Panc1 (cell line): ENCODE data around the gene WFDC11.

ENCODE experiments used
- TF ChIP-seq, protein P1 (sequence below): fragments of 450-650 bp; IDR thresholded peaks from 2 replicates; pipeline ENCODE4 v1.5.1; 2017; ENCODE audit warnings: mild to moderate bottlenecking
- TF ChIP-seq, protein P2 (sequence below), 2 experiments: IDR thresholded peaks; 2 replicates each; pipeline ENCODE4 v1.6.1; 2011 to 2012; ENCODE audit warnings: low read depth in 2 of 2, control low read depth in 1 of 2, low read length in 1 of 2, mild to moderate bottlenecking in 1 of 2, moderate library complexity in 1 of 2; ENCODE audit not compliant: insufficient read depth in 1 of 2

DNA sequence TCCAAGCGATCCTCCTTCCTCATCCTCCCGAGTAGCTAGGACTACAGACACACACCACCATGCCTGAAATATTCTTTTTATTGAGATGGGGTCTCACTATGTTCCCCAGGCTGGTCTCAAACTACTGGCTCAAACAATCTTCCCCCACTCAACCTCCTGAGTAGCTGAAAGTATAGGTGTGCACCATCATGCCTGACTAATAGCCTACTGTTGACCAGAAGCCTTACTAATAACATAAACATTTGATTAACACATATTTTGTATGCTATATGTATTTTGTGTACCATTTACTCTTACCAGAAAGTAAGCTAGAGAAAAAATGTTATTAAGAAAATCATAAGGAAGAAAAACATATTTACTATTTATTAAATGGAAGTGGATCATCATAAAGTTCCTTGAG, 52.4 kb downstream of the WFDC11 start:
- TF ChIP-seq, protein P1, sequence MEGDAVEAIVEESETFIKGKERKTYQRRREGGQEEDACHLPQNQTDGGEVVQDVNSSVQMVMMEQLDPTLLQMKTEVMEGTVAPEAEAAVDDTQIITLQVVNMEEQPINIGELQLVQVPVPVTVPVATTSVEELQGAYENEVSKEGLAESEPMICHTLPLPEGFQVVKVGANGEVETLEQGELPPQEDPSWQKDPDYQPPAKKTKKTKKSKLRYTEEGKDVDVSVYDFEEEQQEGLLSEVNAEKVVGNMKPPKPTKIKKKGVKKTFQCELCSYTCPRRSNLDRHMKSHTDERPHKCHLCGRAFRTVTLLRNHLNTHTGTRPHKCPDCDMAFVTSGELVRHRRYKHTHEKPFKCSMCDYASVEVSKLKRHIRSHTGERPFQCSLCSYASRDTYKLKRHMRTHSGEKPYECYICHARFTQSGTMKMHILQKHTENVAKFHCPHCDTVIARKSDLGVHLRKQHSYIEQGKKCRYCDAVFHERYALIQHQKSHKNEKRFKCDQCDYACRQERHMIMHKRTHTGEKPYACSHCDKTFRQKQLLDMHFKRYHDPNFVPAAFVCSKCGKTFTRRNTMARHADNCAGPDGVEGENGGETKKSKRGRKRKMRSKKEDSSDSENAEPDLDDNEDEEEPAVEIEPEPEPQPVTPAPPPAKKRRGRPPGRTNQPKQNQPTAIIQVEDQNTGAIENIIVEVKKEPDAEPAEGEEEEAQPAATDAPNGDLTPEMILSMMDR = no peak
- TF ChIP-seq, protein P2, sequence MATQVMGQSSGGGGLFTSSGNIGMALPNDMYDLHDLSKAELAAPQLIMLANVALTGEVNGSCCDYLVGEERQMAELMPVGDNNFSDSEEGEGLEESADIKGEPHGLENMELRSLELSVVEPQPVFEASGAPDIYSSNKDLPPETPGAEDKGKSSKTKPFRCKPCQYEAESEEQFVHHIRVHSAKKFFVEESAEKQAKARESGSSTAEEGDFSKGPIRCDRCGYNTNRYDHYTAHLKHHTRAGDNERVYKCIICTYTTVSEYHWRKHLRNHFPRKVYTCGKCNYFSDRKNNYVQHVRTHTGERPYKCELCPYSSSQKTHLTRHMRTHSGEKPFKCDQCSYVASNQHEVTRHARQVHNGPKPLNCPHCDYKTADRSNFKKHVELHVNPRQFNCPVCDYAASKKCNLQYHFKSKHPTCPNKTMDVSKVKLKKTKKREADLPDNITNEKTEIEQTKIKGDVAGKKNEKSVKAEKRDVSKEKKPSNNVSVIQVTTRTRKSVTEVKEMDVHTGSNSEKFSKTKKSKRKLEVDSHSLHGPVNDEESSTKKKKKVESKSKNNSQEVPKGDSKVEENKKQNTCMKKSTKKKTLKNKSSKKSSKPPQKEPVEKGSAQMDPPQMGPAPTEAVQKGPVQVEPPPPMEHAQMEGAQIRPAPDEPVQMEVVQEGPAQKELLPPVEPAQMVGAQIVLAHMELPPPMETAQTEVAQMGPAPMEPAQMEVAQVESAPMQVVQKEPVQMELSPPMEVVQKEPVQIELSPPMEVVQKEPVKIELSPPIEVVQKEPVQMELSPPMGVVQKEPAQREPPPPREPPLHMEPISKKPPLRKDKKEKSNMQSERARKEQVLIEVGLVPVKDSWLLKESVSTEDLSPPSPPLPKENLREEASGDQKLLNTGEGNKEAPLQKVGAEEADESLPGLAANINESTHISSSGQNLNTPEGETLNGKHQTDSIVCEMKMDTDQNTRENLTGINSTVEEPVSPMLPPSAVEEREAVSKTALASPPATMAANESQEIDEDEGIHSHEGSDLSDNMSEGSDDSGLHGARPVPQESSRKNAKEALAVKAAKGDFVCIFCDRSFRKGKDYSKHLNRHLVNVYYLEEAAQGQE (IDR thresholded peaks at IDR 0.05; ENCODE audit: insufficient read depth in 1 of 2, low read depth in 2 of 2, low read length in 1 of 2) = no peak
